Left kidney (tissue), 2 donors: Measurements from ENCODE around the gene STK32B. TPM values are rescaled to one million over a fixed set of nuclear protein-coding genes. Genes with fewer than 3 reads are reported as not detected.

Experiments
- DNase-seq: peaks from one replicate; pipeline ENCODE4 v3.0.0-alpha.2; 2013
- polyA plus RNA-seq: library from polyadenylated mRNA; unstranded; fragments of 120-200 nt; gene quantifications from one replicate; pipeline ENCODE4 v1.2.1, GENCODE V29; 2013; ENCODE audit not compliant: insufficient read length

The STK32B gene
- polyA plus RNA-seq, 1 donor = 11.1 TPM

DNA sequence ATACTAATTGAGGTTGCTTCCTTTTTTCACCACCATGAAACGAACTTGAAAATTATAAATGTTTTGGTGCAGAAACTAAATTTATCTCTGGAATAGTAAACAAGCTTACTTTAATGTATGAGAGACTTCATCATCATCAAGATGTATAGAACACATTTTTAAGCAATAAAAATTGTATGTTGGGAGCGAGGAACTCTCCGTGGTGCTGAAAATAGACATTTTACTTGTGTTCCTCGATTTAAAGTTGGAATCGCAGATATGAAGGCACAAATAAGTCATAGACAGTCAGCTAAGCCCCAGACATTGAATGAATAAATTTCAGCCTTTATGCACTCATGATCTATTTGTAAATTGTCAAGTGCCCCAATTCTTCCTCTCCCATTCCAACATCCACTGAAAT is 310.7 kb downstream of the STK32B start:
- DNase-seq = peak; percentile 28

DNA sequence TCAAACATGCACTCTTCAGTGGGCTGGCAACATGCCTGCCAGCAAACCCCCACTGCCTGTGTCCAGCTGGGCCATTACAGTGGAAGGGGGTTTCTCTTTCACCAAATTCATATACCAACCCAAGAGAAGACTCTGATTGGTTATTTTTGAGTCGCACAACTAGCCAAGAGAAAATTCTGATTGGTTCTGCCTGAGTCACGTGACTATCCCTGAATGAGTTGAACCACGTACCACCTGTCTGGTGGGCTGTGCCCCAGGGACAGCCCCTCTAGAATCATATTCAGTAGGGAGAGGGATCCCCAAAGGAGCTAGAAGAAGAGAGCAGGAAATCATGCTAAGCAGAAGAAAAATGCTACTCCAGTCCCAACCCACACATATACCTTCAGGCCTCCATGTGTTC is 313.1 kb downstream of the STK32B start:
- no peak for DNase-seq

DNA sequence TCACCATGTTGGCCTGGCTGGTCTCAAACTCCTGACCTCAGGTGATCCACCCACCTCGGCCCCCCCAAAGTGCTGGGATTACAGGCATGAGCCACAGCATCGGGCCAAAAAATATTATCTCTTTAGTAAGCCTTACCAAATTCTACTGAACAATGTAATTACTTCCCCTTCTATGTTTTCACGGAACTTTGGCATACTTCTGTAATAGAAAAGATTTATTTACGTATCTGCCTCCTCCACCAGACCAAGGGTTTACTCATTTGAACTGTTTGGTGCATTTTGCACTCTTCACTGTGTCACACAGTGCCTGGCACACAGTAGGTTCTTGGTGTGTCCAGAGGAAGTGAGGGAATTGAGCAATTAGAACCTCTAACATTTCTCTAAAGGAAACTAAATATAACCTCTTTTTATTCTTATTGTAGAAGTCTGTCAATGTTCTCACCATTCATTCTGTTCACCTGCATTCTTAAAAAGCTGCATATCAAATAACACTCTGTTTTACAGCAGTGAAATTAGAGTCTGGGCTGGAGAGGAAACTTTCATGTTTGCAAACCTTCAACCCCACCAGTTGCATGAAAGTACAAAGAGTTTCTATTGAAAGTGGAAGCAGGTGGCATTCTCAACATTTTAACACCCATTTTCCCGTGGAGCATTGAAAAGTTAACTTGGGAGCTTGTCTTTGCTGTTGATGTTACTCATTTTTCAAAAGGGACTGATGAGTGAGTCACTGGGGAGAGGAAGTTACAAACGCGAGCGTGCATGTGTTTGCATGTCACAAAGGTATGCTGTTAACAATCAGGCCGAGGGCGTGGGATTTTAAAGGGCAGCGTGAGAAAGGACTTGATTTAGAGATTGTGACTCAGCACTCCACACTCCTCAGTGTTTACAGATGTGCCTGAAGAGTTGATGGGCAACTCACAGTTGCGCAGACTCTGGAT is 314.1 kb downstream of the STK32B start:
- DNase-seq = no peak

DNA sequence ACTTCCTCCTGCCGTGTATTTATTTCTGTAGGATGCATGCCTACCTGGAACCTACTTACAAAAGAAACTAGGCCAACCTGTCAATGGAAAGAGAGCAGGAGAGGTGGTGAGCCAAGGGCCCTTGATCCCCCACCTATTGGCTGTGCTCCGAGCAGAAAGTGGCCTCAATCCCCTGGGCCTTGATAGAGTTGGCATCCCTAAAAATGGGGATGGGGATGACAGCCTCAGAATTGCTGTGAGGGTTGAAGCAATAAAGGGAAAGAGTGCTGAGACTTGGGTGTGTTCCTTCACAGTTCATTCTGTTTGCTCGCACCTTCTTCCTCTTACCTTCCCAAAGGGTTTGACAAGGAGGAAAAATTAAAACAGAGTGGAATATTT is 314.7 kb downstream of the STK32B start:
- no peak for DNase-seq

DNA sequence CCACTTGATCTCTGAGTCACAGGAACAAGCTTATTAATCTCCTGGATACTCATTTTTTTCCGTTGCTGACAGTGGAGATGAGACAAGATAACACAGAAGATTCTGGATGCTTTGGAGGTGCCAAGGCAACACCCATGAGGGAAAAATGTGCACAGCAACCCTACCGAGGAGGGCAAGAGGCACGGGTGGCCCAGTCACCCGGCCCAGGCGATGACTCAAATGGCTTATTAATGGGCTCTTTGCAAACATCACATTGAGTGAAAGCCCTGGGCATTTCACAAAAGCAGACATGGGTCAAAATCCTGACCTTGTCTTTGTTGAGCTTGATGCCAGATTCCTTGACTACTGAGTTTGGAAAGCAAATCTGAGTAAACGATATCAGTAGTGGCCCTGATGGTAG is 315.1 kb downstream of the STK32B start:
- no peak for DNase-seq

DNA sequence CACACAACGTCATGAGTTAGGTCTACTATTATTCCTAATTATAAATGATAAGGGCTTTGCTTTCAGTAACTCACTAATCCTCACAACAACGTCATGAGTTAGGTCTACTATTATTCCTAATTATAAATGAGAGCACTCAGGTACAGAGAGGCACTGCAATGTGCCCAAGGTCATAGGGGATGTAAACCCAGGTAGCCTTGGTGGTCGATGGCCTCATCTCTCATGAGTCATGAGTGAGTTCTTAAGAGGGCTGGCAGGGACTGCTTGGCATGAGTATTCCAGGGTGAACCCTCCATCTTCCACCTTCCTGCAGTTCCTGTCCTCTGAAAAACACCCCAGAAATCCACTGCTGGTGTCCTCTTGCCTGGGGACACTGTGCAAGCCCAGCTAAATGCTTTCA is 317.1 kb downstream of the STK32B start:
- DNase-seq = no peak

DNA sequence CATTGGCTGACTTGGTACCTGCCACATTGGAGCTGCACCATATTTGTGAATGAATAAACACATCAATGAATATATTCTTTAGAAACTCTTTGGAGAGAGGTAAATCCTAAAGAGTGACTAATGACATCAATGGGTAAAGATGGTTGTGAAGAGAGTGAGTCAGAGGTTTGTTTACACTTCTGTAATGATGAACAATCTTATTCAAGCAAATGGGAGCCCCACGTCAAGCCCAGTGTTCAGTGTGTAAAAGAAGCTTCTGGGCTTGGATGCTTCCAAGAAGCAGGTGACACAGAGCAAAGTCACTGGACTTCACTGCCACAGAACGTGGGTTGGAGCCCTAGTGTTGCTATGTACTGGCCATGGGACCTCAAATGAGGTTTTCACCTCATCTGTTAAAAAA is 319.0 kb downstream of the STK32B start:
- DNase-seq = no peak

DNA sequence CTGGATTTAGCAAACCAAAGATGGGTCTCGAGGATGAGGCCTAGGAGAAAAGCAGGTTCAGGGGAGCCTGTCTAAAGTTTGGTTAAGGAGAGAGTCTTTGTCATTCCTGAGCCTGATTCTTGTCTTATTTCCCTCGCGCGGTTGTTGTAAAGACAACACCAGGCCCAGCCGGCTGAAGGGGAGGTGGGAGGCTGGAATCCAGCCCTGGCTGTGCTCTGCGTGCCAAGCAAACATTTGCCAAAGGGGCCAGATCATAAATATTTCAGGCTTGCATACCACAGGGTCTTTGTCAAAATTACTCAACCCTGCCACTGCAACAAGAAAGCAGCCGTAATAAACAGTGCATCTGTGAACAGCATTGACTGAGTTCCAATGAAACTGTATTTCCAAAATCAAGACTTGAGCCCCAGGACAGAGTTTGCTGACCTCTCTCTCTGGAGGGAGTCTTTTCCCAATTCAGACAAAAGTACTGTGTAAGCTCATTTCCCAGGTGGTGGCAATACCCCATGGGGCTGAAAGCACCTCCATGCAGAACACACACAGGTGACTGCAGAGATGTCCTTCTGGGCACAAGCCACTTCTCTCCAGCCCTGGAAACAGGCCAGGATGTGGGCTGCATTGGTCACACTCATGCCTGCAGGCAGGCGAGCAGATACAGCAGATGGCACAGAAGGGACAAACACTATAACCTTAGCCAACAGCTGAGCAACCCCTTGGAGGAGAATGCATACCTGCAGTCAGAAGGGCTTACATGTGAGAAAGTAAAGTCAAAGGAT is 320.3 kb downstream of the STK32B start:
- DNase-seq = no peak

DNA sequence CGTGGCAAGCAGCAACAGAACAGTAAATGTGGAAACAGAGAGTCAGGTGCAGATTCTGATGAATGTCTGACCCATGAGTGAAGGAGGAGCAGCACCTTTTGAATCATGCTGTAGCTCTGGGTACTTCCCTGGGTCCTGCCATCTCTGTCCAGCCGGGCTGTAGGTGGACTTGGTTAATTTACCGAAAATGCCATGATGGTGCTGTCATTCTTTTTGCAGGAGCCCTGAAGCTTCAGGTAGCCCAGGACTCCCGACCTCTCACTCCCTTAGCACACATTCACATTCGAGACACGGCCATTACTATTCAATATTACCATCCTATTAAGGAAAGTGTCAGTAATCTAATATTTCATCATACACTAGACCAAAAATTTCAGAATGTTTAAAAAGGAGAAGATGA is 320.9 kb downstream of the STK32B start:
- DNase-seq = no peak

DNA sequence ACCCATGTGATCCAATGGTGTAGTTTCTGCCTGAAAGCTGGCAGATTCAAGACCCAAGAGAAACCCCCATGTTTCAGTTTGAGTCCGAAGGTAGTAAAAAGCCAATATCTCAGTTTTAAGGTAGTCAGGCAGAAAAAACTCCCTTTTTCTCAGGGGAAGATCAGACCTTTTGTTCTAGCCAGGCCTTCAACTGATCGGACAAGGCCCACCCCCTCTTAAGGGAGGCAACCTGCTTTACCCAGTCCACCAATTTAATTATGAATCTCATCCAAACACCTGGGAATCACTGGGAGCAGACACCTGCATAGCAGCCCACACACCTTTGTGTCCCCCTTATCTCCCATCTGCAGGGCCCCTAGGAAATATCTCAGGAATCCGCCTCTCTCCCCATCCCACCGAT is 322.0 kb downstream of the STK32B start:
- DNase-seq = no peak

DNA sequence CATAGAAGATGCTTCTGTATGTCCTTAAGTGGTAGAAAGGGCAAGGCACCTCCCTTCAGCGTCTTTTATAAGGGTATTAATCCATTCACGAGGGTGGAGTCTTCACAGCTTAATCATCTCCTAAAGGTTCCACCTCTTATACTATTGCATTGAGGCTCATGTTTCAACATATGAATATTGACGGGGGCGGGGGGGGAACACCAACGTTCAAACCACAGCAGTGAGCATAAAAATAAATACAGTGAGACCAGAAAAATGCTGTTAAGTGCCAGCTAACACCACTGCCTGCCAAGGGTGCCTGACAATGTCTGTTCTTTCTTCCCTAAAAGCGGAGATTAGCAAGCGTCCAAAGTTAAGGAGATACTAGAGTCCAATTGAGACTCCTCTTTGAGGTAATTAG is 323.3 kb downstream of the STK32B start:
- no peak for DNase-seq

DNA sequence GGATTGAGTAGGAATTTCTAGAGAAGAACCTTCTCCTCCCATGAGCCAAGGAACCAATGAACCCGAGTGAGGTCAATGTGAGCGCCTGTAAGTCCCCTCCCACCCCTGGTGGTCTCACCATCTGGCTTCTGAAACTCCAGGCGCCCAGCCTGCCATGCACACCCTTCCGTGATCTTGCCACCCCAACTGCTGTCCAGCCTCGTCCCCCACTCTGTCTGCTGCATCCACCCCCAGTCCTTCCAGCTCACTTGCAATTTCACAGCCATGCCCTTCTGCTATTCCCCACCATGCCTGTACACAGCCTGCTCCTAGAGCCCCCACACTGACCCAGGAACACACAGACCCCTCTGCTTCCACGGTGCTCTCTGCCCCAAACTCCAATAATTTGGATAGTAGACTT is 323.7 kb downstream of the STK32B start:
- no peak for DNase-seq

DNA sequence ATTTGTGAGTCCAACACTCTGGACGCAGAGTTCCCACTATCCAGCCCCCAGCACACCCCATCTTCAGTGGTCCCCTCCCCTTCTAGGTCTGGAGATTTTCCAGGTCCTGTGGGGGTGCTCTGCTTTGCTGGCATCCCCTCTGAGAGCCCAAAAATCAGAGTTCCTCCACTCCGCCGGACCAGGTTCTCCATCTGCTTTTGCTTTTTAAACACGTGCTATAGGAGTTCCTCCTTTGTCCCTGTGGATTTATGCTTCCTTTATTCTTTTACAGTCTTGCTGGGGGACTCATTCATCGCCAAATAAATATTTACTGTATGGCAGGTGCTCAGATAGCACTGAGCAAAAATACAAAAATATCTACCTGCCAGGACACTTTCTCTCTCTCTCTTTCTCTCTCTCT is 324.7 kb downstream of the STK32B start:
- DNase-seq = no peak

DNA sequence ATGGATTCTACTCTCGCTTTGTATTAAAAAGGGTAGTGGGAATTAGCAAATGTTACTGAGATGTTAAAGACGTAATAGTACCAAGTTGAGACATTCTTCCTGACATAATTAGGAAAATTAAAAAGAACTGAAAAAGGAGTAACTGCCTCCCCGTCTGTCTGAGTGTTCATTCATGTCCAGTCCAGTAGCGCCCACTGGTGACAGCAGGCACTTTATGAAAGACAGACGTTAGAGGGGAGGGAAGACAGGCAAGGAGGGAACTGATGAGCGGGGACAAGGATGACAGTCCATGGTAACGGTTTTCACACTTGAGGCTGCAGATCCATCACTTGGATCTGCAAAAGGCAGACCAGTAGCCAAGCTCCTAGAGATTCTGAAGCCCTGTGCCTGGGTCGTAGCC is 326.7 kb downstream of the STK32B start:
- no peak for DNase-seq

DNA sequence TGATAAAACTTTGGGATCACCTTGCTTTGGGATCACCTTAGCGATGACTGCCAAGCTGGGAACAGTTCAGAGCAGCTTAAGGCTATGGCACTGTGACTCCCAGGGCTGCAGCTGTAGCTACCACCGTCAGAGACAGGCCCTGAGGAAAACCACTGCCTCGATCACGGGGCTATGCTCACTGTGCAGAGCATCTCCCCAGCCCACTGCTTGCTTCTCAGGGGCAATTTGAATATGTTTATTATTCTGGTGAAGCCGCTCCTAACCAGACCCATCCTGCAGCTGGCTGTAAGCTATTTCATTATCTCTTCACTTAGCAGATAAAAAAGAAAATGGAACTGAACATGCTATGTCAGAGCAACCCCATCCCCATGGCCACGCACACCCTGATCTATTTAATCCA is 328.6 kb downstream of the STK32B start:
- no peak for DNase-seq

DNA sequence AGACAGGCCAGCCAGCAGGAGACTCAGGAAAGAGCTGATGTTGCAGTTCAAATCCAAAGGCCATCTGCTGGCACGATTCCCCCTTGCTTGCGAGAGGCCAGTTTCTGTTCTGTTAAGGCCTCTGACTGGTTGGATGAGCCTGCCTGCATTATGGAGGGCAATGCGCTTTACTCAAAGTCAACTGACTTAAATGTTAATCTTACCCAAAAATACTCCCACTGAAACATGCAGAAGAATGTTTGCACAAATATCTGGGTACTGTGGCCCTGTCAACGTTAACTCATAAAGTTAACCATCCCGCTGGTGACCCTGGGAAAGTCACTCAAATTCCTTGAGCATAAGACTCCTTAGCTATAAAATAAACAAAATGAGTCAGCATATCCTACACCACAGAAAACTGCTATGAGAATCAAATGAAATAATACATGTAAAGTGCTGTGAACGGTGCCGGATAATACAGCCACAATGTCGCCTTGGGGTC is 330.7 kb downstream of the STK32B start:
- DNase-seq = no peak

DNA sequence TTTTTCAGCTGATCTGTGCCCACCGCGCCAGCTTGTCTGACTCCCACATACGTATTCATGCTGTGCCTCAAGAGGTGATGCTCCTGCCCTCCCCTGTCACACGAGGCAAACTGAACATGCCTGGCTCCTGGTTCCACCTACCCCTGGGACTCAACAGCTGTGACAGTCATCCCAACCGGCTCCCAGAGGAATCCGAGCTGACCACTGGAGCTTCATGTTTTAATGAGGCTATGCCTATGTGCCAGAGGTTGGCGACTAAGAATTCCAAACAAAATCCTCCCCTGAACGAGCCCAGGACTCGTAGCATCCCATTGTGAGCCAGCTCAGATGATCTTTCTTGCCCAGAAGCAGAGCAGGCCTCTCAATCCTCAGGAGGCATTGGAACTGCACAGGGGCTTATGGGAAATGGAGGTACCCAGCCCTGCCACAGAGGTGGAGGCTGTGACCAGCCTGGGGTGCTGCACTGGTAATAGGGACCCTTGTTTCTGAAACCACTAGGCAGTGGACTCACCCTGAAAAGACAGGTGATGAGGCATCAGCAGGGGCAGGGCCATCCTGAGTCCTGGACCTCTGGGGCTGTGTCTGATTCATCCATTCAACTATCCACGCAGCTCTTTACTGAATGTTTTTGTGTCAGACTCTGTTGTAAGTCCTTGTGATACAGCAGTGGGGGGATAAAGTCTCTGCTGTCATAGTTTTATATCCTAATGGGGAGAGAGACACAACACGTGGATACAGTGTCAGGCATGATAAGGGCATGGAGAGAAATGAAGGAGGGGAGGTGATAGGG is 332.1 kb downstream of the STK32B start:
- DNase-seq = no peak

DNA sequence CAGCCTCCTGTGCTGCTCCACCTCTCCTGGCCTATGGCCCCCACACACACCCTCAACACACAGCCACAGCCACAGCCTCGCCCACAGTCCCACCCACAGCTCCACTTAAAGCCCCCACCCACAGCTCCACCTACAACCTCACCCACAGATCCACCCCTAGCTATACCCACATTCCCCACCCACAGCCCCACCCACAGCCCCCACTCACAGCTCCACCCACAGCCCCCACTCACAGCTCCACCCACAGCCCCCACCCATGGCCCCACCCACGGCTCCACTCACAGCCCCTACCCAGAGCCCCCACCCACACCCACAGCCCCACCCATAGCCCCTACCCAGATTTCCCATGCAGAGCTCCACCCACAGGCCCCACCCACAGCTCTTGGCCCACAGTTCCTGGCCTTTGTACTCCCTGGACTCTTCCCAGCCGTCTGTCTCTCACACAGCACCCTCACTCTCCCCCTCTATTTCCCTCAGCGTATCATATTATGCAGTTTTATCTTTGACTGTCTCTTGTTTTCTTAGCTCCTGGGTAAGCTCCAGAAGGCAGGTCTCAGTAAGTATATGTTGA is 334.5 kb downstream of the STK32B start:
- DNase-seq = no peak

DNA sequence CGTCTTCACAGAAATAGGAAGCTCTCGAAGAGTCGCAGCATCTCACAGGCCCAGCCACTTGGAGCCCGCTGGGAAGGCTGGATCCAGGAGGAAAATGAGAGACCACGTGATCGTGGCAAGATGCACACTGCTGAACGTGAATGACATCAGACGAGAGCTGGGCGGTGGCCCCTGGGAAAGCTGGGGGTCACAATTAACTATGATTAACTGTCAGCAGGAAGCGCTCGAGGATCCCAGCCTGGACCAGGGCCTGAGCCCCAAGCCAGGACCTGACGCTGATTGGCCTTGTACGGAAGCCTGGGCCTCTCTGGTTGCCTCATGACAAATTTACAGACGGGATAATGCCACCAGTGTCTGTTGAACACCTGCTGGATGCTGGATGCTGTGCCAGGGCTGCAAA is 335.6 kb downstream of the STK32B start:
- no peak for DNase-seq

DNA sequence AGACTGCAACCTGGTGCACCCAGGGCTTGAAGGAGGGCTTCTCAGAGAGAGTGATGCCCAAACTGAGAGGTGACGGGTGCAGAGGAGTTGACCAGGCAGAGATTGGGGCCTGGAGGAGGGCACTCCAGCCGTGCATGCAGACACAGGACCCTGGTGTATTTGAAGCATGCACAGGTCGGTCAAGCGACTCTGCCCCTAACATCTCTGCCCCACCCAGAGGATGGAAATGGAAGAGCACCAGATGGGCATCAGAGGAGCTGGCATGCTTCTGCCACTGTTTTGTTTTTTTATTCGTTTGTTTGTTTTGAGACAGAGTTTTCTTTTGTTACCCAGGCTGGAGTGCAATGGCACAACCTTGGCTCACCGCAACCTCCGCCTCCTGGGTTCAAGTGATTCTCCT is 336.2 kb downstream of the STK32B start:
- DNase-seq = no peak

DNA sequence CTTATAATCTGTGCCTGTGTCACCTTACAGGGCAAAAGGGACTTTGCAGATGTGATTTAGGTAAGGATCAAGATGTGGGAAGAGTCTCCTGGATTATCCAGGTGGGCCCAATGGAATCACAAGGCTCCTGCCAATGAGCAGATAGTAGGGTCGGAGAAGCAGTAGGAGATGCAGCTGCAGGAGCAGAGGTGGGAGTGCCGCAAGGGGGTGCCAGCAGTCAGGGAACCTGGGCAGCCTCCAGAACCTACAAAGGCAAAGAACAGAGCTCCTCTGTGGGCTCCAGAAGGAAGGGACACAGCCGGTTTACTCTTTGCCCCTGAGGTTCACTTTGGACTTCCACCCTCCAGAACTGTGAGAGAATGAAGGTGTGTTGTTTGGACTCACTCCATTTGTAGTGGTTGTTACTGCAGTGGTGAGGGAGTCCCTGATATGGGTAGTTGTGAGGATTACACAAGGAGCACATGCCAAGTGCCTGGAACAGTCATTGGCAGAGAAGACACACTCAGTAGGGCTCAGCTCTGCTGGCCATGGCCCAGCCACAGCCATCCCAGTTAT is 338.6 kb downstream of the STK32B start:
- DNase-seq = no peak

DNA sequence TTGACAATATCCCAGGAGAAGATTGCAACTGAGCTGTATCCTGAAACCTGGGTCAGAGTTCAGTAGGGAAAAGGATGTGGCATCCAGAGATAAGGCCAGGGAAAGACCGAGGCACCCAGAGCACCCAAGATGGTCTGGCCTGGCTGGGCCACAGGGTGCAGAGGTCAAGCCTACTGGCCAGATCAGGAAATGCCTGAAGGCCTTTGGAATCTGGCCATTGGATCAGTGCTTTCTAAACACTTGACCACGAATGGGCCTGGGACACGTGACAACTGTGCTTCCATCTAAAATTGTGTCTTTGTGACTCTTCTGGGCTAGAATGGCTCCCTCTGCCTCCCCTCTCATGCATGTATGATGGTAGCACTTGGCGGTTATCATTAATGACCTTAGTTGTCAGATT is 340.2 kb downstream of the STK32B start:
- DNase-seq = no peak
